HG02870 (cell line): ENCODE data around the gene ARPC5L.
A peak's percentile ranks its signal among the peaks of the same experiment; 100 is the strongest.
"Not testable (repeated sequence)": the region's sequence is repeated elsewhere in the genome, so short reads cannot be mapped to it uniquely, and the experiment has no call there.

Experiments
- ATAC-seq: cut with Tn5 transposase; IDR thresholded peaks from one replicate; pipeline ENCODE4 v1.9.1; 2021; ENCODE audit warnings: mild to moderate bottlenecking, moderate library complexity; ENCODE audit not compliant: unreplicated experiment

Gene ARPC5L

DNA sequence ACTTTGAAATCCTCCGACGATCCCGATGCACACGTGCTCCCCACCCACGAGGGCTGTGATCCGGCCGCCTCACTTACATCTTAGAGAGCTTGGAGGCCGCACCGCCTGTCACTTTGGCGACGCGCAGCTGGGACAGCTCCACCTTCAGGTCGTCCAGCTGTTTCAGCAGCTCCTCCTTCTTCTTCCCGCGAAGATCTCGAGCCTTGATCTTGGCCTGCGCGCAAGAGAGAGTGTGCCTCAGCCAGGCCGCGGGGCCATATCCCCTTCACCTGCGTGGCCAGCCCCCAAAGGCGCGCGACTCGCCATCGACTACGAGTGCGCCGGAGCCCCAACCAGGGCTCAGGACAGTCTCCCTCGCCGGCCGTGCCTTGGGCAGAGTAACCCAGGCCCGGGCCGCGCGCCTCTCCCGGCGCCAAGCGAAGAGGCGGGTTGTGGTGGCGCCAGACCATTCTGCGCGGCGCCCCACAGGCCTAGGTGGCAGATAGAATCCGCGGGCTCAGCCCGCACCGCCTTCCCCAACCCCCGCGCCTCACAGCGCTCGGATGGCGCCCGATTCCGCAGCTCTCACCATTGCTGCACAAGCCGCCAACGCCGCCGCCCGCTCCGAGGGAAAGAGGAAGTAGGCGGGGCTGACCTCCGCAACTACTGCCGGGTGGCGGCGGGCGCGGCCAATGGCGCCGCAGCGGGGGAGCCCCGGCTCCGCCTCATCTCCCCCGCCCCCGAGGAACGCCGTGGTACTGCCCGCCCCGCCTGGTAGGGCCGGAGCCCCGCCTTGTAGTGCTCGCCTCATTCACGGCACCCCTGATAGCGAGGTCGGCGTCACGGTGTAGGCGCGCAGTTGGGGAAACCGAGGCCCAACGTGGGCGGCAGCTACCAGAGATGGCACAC is at the start of gene ARPC5L, which contains the start of gene RPL35:
Gene ARPC5L (plus strand): TSS at position 789 of the 888 bp plus-strand sequence. CDS start 7,161 bp downstream, outside the sequence.
Gene RPL35 (minus strand): TSS at position 616 of the 888 bp plus-strand sequence. CDS start 45 bp downstream, at position 571.
- peak; percentile 89 for ATAC-seq

DNA sequence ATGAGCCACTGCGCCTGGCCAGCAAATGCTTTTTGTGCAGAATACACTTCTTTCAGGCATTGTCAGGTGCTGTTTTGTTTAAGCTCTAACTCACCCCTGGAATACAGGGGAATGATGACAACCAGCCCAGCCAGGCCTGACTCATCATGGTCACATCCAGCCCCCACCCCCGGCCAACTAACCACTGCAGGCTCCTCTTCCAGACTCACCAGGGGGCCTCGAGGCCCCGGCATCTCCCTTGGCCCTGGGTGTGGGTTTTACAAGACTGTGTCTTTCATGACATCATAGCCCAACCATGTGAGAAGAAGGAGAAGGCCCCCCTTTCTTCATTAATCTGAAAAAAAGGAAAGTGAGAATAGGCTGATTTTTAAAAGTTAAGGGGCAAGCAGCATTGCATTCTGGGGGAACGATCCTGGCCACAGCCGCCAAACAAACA is 49.5 kb upstream of the ARPC5L start:
- ATAC-seq = no peak

DNA sequence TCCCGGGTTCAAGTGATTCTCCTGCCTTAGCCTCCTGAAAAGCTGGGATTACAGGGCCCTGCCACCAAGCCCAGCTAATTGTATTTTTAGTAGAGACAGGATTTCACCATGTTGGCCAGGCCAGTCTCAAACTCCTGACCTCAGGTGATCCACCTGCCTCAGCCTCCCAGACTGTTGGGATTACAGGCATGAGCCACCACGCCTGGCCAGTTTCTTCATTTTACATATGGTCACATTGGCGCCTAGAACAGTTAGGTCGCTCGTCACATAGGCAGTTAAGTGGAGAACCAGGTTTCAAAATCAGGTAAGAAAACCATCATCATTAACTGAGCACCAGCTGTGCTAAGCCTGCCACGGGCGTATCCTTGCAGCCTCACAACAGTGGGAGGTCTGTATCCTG is 48.9 kb upstream of the ARPC5L start:
- no peak for ATAC-seq

DNA sequence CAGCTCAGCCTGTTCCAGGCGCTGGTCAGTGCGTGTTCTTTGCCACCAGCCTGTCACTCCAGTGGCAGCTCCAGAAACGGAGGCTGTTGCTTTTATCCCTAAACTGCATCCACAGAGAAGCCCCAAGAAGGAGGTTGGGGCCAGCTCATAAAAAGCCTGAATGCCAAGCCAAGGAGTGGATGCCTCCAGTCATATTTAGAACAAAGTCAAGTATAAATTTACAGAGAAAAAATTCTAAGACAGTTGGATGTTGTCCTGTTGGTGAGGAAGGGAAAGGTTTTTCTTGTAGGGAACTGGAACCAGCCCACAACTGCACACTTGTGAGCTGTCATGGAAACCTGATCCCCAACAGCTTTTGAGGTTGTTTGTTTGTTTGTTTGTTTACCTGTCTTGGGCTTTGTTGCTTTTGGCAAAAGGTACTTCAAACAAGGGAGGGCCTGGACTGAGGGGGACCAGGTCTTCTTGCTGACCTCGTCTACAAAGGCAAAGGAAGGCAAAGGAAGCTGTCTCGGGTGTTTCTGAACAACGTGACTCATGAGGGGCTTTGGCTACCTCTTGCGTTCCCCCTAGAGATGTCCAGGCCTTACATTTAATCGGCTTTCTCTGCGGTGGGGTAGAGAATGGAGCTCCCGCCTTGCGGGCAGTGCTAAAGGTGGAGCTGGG is 48.3 kb upstream of the ARPC5L start:
- ATAC-seq = no peak

DNA sequence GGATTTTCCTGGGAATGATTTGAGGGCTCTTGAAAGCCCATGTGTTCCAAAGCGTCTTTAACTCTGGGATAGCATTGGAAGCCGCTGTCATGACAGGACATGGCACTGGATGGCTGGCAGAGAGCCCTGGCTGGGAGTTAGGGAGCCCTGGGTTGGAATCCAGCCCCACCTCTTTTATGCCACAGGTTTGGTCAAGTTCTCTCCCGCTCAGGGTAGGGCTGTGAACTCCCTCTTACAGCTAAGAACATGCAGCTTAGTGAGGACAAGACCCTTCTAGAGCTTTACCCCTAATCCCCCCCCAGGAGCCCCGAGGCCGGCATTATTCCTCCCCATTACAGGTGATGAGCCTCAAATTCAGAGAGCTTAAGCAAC is 47.8 kb upstream of the ARPC5L start:
- ATAC-seq = no peak

DNA sequence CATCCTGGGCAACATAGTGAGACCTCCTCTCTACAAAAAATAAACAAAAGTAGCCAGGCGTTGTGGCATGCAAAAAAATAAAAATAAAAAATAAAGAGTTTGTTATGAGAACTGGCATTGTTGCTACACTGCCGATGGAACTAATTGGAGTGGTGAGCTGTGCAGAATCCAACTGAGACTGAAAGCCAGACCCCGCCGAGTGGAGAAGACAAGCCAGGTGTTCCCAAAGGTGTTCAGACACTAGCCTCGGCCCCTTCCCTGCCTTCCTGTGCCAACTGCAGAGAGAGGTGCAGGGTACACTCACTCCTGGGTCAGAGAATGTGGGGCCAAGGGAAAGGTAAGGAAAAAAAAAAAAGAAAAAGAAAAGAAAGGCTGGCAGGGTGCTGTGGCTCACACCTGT is 46.3 kb upstream of the ARPC5L start:
- no peak for ATAC-seq

DNA sequence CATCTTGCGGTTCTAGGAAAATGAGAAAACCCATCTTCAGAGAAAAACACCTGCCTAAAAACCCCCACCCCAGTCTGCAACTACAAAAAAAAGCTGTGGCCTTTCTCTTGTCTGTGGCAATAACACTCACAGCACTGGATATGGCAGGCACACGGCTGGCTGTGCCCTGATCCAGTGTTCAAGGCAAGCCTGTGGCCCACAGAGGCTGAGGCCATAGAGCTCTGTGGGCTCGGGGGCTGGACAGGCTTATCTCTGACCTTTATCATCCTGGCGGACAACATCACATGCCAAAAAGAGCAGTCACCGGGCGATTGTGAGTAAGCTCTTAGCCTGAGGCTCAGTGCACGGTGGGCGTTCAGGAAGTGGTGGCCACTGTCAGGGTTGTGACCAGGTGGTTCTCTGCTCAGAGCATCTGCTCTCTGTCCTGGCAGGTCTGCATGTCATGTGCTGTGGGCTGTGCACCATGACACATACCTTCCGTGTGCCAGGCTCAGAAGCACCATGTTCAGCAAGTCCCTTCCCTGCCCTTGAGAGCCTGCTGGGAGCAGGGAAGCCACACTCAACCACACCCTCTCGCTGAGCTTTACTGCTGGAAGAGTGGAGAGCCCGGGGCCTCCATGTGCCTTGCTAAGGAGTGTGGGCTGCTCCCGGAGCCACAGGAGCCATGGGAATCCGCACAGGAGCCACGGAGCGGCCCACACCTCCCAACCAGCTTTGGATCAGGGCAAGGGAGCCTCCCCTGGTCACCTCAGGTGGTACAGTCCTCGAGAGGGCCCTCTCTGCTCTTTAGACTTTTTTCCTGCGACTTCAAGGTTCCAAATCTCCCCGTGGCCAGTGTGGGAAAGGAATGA is 43.3 kb upstream of the ARPC5L start:
- ATAC-seq = peak; percentile 75

DNA sequence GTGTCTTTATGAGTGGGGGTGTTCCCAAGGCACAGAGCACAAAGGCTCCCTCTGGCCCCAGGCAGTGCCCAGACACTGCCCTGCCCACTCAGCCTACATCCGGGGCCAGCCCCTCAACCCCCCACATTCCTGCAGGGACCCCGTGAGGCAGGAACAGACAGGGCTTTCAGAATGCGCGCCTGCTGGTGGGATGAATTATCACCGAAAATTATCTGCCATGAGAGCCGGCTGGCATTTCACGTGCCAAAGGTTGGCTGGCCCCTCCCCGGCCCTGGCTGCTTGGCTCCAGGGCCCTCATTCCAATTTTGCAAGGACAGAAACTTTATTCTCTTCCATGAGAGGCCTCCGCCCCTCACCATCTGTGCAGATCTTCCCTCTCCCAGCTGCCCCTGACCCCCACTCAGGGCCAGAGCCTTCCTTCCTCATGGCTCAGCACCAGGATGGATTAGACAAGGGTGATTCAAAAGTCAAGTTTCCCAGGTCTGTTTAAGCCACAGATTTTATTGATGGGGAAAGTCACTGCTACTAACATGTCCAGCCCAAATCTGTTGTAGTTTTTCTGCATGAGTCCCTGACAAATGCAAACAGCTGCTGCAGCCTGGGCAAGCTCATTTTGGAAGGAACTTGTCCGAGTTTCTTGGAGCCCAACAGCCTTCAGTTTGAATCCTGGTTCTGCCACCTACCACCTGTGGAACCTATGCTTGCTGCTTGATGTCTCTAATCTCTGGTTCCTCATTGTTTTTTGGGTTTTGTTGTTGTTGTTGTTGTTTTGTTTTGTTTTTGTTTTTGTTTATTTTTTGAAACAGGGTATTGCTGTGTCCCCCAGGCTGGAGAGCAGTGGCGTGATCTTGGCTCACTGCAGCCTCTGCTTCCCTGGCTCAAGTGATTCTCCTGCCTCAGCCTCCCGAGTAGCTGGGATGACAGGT is 41.0 kb upstream of the ARPC5L start:
- no peak for ATAC-seq

DNA sequence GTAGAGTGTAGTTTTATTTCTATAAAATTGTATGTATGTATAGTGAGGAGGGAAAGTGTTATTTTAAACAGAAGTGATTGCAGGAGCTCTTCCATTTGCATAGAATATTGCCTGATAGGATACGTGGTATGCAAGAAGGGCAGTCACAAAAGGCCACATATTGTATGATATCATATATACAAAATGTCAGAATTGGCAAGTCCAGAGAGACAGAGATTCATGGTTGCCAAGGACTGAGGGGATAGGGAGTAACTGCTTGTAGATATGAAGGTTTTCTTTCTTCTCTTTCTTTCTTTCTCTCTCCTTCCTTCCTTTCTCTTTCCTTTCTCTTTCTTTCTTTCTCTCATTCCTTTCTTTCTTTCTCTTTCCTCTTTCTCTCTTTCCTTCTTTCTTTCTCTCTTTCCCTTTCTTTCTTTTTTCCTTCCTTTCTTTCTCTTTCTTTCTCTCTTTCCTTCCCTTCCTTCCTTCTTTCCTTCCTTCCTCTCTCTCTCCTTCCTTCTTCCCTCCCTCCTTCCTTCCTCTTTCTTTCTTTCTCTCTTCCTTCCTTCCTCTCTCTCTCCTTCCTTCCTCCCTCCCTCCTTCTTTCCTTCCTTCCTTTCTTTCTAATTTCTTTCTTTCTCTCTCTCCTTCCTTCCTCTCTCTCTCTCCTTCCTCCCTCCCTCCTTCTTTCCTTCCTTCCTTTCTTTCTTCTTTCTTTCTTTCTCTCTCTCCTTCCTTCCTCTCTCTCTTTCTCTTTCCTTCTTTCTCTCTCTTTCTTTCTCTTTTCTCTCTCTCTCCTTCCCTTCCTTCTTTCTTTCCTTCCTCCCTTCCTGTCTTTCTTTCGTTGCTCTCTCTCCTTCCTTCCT is 33.2 kb upstream of the ARPC5L start:
- no peak for ATAC-seq

DNA sequence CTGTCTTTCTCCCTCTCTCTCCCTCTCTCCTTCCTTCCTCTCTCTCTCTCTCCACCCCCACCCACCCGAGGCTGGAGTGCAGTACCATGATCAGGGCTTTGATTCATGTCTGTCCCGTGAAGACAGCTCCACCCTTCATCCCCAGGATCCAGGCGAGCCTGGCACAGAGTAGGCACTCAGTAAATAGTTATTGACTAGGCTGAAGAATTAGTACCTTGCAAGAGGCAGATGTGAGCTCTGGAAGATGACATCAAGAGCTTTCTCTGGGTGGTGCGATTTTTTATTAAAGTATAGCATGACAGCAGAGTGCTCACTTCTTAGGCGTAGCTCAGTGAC is 32.6 kb upstream of the ARPC5L start:
- ATAC-seq = no peak

DNA sequence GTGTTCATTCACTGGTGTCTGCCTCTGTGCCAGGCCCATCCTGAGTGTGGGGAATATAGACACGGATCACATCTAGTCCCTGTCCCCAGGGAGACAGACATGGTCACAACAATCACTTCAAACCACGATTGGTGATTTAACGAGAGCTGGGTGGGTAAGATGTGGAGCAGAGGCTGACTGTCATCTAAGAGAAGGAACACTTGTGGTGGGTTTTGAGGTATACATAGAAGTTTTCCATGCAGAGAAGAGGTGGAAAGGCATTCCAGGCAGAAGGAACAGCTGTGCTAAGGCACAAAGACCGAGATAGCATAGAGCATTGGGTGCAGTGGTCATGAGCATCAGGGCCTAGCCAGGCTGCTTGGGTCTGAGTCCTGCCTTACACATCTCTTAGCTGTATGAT is 31.3 kb upstream of the ARPC5L start:
- no peak for ATAC-seq

DNA sequence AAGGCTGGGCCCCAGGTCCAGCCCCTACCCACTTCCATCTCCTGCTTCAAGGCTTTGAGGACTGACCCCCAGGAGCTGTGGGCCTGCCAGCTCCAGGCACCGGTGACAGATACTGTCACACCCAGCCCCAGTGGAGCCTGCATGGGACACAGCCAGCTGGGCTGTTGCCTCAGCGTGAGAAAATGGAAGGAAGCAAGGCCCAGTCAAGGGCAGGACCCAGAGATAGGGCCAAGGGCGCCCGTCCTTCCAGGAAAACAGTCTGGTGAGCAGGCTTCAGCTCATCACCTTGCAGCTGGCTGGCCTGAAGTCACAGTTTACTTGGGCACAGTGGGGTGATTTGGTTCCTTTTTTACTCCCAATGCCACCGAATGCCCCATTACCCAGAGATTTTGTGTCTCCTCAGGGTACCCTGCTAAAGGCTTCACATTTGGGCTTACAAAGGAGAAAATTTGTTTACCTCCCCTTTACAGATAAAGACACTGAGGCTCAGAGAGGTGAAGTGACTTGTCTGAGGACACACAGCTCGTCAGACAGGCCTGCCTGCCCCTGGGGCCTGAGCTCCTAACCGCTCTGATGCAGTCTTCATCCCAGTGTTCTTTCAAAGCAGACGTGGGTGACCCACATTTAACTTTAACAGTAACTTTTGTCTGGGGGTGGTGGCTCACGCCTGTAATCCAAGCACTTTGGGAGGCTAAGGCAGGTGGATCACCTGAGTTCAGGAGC is 30.1 kb upstream of the ARPC5L start:
- no peak for ATAC-seq

DNA sequence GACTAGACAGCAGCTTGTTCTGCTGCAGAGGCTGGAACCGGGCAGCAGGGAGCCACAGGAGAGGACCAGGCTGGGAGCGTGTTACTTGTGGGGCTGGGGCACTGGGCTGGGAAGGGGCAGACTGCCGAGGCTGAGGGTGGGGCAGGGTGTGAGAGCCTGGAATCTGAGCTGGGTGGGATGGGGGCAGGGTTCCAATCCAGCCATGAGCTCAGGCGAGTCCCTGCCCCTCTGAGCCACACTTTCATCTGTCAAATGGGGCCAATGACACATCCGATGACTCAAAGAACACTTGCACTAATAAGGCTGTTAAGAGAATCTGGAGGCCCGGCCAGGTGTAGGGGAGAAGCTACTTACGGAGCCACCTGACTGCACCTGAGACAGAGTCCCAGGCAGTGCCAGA is 27.3 kb upstream of the ARPC5L start:
- ATAC-seq = no peak

DNA sequence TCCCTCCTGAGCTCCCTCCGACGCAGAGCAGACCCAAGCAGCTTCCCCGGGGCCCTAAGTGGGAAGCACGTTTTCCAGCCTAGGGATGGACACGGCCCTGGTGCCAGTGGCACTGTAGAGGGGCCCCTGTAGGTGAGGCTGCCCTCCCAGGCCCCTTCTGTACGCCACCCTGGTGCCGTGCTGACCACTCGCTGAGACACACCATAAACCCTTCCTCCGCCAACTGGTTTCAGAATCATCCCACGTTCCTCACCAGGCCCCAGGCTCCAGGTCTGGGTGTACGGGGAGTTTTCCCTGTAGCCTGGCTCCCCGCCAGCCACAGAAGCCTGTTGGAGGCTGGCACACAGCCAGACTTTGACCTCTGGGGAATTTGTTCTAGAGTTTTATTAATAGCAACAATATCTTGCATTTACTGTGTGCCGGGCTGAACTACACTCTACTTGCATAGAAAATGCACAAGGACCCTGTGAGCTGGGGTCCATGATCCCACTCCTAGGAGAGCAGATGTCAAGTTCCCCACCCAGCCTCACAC is 26.8 kb upstream of the ARPC5L start:
- no peak for ATAC-seq

DNA sequence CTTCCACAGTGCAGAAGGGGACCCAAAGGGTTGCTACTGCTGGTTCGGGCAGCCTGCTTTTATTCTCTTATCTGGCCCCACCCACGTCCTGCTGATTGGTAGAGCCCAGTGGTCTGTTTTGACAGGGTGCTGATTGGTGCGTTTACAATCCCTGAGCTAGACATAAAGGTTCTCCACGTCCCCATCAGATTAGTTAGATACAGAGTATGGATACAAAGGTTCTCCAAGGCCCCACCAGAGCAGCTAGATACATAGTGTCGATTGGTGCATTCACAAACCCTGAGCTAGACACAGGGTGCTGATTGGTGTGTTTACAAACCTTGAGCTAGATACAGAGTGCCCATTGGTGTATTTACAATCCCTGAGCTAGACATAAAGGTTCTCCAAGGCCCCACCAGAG is 23.8 kb upstream of the ARPC5L start:
- not testable (repeated sequence) for ATAC-seq

DNA sequence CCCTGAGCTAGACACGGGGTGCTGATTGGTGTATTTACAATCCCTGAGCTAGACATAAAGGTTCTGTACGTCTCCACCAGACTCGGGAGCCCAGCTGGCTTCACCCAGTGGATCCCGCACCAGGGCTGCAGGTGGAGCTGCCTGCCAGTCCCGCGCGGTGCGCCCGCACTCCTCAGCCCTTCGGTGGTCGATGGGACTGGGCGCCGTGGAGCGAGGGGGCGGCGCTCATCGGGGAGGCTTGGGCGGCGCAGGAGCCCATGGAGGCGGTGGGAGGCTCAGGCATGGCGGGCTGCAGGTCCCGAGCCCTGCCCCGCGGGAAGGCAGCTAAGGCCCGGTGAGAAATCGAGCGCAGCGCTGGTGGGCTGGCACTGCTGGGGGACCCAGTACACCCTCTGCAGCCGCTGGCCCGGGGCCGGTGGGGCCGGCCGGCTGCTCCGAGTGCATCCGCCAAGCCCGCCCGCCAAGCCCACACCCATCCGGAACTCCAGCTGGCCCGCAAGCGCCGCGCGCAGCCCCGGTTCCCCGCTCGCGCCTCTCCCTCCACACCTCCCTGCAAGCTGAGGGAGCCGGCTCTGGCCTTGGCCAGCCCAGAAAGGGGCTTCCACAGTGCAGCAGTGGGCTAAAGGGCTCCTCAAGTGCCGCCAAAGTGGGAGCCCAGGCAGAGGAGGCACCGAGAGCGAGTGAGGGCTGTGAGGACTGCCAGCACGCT is 23.2 kb upstream of the ARPC5L start:
- not testable (repeated sequence) for ATAC-seq

DNA sequence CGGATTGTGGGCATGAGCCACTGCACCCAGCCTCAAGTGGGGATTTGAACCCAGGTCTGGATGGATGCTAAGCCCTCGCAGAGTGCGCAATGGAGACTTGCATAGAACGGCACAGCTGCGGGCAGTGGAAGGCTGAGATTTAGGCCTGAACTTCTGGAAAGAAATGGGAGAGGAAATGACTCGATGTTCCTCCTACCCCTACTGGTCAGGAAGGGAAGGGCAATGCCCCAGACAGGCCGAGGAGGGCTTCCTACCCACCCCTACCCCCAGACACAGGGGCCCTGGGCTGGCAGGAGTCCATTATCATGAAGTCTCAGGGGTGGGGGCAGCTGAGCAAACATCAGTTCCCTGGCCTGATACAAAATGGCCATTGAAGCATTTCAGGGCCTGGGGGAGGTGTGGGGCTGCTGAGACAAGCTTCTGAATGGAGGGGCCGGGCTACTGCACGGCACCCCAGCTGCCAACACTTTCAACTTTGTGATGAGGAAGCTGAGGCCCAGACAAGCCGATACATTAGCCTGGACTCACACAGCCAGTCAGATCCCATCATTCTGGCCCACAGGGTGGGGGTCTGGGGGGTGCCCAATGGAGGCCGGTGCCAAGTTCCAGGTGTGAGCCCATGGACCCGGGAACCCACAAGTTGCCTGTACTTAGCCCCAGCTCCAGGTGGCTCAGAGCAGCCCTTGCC is 22.2 kb upstream of the ARPC5L start:
- ATAC-seq = no peak
